ENCODE data around the gene PRSS50. TPM values are rescaled to one million over a fixed set of nuclear protein-coding genes. Genes with fewer than 3 reads are reported as not detected.

The PRSS50 gene
- polyA plus RNA-seq, 1 experiment = not detected

GRCh38 chr3:46679681-46680080 is 38.0 kb downstream of the PRSS50 start:
- Histone ChIP-seq H3K27me3 (ENCODE audit: control insufficient read depth, insufficient read depth, low read length) (no peaks in the 10 kb centered on the region), H3K36me3 (ENCODE audit: control insufficient read depth, insufficient read depth, low read length) (no peaks in the 10 kb centered on the region), H3K4me3 (ENCODE audit: low read depth, low read length) (no peak overlapping the region)
- DNase-seq (ENCODE audit: low read depth) = no peak
- POLR2A ChIA-PET = no interaction called here
- CTCF ChIA-PET = no interaction called here
- TF ChIP-seq, protein P1, sequence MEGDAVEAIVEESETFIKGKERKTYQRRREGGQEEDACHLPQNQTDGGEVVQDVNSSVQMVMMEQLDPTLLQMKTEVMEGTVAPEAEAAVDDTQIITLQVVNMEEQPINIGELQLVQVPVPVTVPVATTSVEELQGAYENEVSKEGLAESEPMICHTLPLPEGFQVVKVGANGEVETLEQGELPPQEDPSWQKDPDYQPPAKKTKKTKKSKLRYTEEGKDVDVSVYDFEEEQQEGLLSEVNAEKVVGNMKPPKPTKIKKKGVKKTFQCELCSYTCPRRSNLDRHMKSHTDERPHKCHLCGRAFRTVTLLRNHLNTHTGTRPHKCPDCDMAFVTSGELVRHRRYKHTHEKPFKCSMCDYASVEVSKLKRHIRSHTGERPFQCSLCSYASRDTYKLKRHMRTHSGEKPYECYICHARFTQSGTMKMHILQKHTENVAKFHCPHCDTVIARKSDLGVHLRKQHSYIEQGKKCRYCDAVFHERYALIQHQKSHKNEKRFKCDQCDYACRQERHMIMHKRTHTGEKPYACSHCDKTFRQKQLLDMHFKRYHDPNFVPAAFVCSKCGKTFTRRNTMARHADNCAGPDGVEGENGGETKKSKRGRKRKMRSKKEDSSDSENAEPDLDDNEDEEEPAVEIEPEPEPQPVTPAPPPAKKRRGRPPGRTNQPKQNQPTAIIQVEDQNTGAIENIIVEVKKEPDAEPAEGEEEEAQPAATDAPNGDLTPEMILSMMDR (IDR thresholded peaks at IDR 0.05; ENCODE audit: insufficient read depth, low read depth, low read length) = no peak

GRCh38 chr3:46678280-46678679 is 39.4 kb downstream of the PRSS50 start:
- no peaks in the 10 kb centered on the region for H3K36me3 ChIP-seq (ENCODE audit: control insufficient read depth, insufficient read depth, low read length)
- ChIA-PET POLR2A (no interaction called here), CTCF (no interaction called here)
- no peaks in the 10 kb centered on the region for H3K27me3 ChIP-seq (ENCODE audit: control insufficient read depth, insufficient read depth, low read length)
- TF ChIP-seq, protein P1 (IDR thresholded peaks at IDR 0.05; ENCODE audit: insufficient read depth, low read depth, low read length) = no peak
- H3K4me3 ChIP-seq (ENCODE audit: low read depth, low read length) = no peak overlapping the region
- no peak for DNase-seq (ENCODE audit: low read depth)

- H3K27me3 ChIP-seq (ENCODE audit: control insufficient read depth, insufficient read depth, low read length) = no peaks in the 10 kb centered on the region
- CTCF ChIA-PET = interaction anchor here (1.1 to 2.5 kb wide), 2 partner anchors 14 to 189 kb away, joined by 5 to 9 read pairs; no protein-coding TSS in a partner anchor
- TF ChIP-seq, protein P1 (IDR thresholded peaks at IDR 0.05; ENCODE audit: insufficient read depth, low read depth, low read length) = no peak
- no peak for DNase-seq (ENCODE audit: low read depth)
- no peak overlapping the region for H3K4me3 ChIP-seq (ENCODE audit: low read depth, low read length)
- POLR2A ChIA-PET = no interaction called here
- H3K36me3 ChIP-seq (ENCODE audit: control insufficient read depth, insufficient read depth, low read length) = no peaks in the 10 kb centered on the region
Observed at GRCh38 chr3:46677411-46677726, 40.3 kb downstream of the PRSS50 start.

DNA sequence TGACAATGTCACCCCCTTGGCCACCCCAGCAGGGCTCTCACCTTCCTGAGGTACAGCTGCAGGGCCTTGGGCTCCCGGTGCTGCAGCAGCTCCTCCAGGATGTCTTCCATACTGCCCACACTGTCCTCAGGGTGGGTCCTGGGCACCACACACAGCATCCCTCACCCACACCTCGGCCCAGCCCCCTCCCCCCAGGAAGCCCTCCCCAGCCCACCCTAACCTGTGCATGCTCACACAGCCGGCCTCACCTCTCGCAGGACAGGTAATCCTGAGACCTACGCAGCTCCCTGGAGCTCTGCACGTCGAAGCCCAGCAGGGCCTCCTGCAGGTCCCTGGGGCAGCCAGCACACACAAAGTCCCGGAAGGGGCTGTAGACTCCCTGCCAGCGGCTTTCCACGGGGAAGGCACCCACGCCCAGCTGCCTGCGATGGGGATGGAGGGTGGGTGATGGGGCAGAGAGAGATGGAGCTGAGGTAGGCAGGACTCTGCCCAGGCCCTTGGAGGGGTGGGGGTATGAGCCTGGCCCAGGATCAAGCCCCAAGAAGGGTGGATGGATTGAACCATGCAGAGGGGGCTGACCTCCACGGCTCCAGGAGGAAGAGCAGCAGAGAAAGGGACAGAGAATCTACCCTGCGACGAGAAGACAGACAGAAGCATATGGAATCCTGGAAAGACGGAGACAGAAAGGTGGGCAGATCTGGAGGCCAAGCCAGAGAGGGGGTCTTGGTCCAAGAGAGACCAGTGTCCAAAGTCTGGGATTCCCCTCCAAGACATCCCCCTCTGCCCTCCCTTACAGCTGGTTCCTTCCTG is 40.9 kb downstream of the PRSS50 start:
- Histone ChIP-seq H3K36me3 (ENCODE audit: control insufficient read depth, insufficient read depth, low read length) (no peaks in the 10 kb centered on the region), H3K27me3 (ENCODE audit: control insufficient read depth, insufficient read depth, low read length) (no peaks in the 10 kb centered on the region), H3K4me3 (ENCODE audit: low read depth, low read length) (no peak overlapping the region)
- TF ChIP-seq, protein P1 (IDR thresholded peaks at IDR 0.05; ENCODE audit: insufficient read depth, low read depth, low read length) = no peak
- ChIA-PET CTCF (interaction anchor here (1.1 to 2.5 kb wide), 3 partner anchors 13 to 188 kb away, joined by 3 to 9 read pairs (median 5); no protein-coding TSS in a partner anchor), POLR2A (no interaction called here)
- DNase-seq (ENCODE audit: low read depth) = no peak

DNA sequence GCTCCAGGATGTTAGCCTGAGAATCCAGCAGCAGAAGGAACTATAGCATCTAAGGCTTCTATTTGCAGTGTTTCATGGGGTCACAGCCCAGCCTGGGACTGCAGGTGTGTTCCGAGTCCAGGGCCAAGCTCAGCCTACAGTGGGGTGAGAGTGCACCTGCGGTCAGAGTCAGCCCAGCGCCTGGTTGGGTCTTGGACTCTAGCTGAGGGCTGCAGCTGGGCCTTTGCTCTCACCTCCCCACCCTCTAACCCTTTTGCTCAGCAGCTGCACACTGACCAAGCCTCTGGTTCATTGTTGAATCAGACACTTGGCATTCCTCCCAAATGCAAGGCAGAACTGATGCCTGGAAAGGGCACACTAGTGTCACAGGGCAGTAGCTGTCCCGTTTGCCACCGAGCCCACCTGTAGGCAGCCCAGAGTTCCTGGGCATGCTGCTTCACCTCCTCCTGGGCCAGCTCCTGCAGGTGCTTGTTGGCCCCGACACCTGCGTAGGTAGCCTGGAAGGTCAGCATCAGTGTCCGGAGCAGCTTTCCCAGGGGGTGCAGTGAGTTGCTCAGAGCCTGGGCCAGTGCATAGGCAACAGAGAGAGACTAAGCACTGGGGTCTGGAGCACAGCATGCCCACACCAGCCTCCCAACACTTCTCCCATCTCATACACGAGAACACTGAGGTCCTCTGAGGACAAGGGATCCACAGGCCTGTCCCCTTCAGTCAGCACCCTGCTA is 41.7 kb downstream of the PRSS50 start:
- no peak for DNase-seq (ENCODE audit: low read depth)
- POLR2A ChIA-PET = interaction anchor here (0.6 kb wide), 1 partner anchor 333 kb away, joined by 3 read pairs; no protein-coding TSS in a partner anchor
- CTCF ChIA-PET = interaction anchor here (1.1 to 2.5 kb wide), 3 partner anchors 12 to 187 kb away, joined by 3 to 9 read pairs (median 5); no protein-coding TSS in a partner anchor
- Histone ChIP-seq H3K4me3 (ENCODE audit: low read depth, low read length) (no peak overlapping the region), H3K36me3 (ENCODE audit: control insufficient read depth, insufficient read depth, low read length) (no peaks in the 10 kb centered on the region), H3K27me3 (ENCODE audit: control insufficient read depth, insufficient read depth, low read length) (no peaks in the 10 kb centered on the region)
- TF ChIP-seq, protein P1 (IDR thresholded peaks at IDR 0.05; ENCODE audit: insufficient read depth, low read depth, low read length) = no peak
